ACC112 (cell line): Measurements from ENCODE around the gene ITFG2.
A peak's percentile ranks its signal among the peaks of the same experiment; 100 is the strongest.
"Not testable (repeated sequence)": the region's sequence is repeated elsewhere in the genome, so short reads cannot be mapped to it uniquely, and the experiment has no call there.

Source experiments
- H2AFZ ChIP-seq: fragments of 200-600 bp; sonication (generic); one replicate; pipeline ENCODE4 v1.6.0; 2017; ENCODE audit warnings: antibody characterized with exemption, low read length; ENCODE audit not compliant: unreplicated experiment
- H3K27ac ChIP-seq: fragments of 200-600 bp; sonication (generic); 2 replicates; pipeline ENCODE4 v1.5.1; 2014; ENCODE audit warnings: low read depth, mild to moderate bottlenecking, antibody characterized with exemption, low read length, moderate library complexity
- H3K27me3 ChIP-seq: fragments of 200-600 bp; sonication (generic); 2 replicates; pipeline ENCODE4 v1.6.1; 2014; ENCODE audit warnings: mild to moderate bottlenecking, antibody characterized with exemption, low read length, moderate library complexity, mixed read lengths; ENCODE audit not compliant: insufficient read depth
- H3K36me3 ChIP-seq: fragments of 200-600 bp; sonication (generic); 2 replicates; pipeline ENCODE4 v1.6.1; 2016; ENCODE audit warnings: mild to moderate bottlenecking, antibody characterized with exemption, low read length, moderate library complexity, mixed read lengths; ENCODE audit not compliant: insufficient read depth
- H3K4me1 ChIP-seq: fragments of 200-600 bp; sonication (generic); one replicate; pipeline ENCODE4 v1.6.1; 2016; ENCODE audit warnings: low read length, mixed read lengths; ENCODE audit not compliant: insufficient read depth, unreplicated experiment, control insufficient read depth
- H3K4me3 ChIP-seq: fragments of 200-600 bp; sonication (generic); 2 replicates; pipeline ENCODE4 v1.5.1; 2014; ENCODE audit warnings: mild to moderate bottlenecking, low read depth, low read length
- H3K79me2 ChIP-seq: fragments of 200-600 bp; sonication (generic); one replicate; pipeline ENCODE4 v1.6.0; 2016; ENCODE audit warnings: low read length; ENCODE audit not compliant: control insufficient read depth, unreplicated experiment, insufficient read depth

Gene ITFG2

GRCh38 chr12:2863402-2863801, 50.9 kb downstream of the ITFG2 start:
- H3K27me3 ChIP-seq, H3K4me1 ChIP-seq, H3K27ac ChIP-seq, H3K79me2 ChIP-seq, H3K4me3 ChIP-seq, H2AFZ ChIP-seq: not testable (repeated sequence)
- H3K36me3 ChIP-seq, result peaks cover 14% of the 10 kb centered on the region; the same call in 1 of the 2 replicates

GRCh38 chr12:2864198-2864597, 51.7 kb downstream of the ITFG2 start:
- H3K4me3 ChIP-seq, result no peak overlapping the region
- H3K27ac ChIP-seq, result no peak overlapping the region
- no peaks in the 10 kb centered on the region for H3K27me3 ChIP-seq
- no peaks in the 10 kb centered on the region for H3K79me2 ChIP-seq
- no peak overlapping the region for H2AFZ ChIP-seq
- peaks cover 19% of the 10 kb centered on the region; the same call in 1 of the 2 replicates for H3K36me3 ChIP-seq
- H3K4me1 ChIP-seq, result peaks cover 7% of the 10 kb centered on the region

GRCh38 chr12:2868986-2869632, 56.6 kb downstream of the ITFG2 start:
- H3K79me2 ChIP-seq, result peaks cover 12% of the 10 kb centered on the region
- peaks cover 11% of the 10 kb centered on the region; the same call in 1 of the 2 replicates for H3K36me3 ChIP-seq
- not testable (repeated sequence) for H3K4me3 ChIP-seq, H2AFZ ChIP-seq, H3K4me1 ChIP-seq, H3K27me3 ChIP-seq
- peak overlapping the region; percentile 45; the same call in 1 of the 2 replicates for H3K27ac ChIP-seq
